ENCODE results near the gene OLAH. TPM values are rescaled to one million over a fixed set of nuclear protein-coding genes. Genes with fewer than 3 reads are reported as not detected.

OLAH gene
- total RNA-seq, 1 experiment from 2014 or later: not detected

DNA sequence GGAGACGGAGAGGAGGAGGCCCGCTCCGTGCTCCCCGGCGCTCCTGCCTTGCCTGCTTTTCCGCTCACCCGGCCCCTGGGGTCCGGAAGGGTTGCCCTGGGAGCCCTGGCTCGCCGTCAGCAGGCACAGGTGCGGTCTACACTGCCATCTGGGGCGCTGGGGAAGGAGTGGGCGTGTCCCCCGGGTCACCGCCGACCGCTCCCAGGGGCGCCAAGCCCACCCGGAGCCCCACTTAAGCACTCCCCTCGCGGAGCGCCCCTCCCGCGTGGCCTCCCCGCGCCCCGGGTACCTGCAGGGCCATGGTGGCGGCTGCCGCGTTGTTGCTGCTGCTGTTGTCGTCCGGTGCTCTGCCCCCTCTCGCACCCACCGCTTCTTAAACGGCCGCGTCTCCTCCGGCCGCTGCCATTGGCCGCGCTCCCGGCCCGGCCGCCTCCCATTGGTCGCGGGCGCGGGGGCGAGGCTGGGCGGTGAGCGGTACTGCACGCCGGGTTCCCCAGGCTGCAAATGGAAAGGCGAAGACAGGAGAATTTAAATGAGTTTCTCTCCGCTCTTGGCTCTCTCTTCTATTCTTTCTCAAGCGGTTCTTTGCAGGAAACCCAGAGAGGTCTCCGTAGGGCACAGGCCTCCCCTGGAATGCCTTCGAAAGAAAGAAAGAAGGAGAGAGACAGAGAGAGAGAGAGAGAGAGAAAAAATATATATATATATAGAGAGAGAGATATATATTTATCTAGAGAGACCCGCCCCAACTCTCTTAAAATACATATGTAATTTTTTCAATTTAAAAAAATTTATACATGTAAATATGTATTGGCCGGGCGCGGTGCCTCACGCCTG is 44.9 kb downstream of the OLAH start, which contains the start of gene ACBD7 (continued):
- TF ChIP-seq SP1 (CRISPR knock-in tag; conservative IDR thresholded peaks at IDR 0.05) (peak; percentile 84), PRRX2 (CRISPR knock-in tag; IDR thresholded peaks at IDR 0.05) (no peak), MYBL2 (CRISPR knock-in tag; IDR thresholded peaks at IDR 0.05) (peak; percentile 92), JAZF1 (CRISPR knock-in tag; IDR thresholded peaks at IDR 0.05) (no peak), TEAD4 (CRISPR knock-in tag; IDR thresholded peaks at IDR 0.05) (no peak), ZNF423 (CRISPR knock-in tag; IDR thresholded peaks at IDR 0.05) (peak; percentile 51; the same call in 1 of the 2 replicates), PRDM15 (CRISPR knock-in tag; IDR thresholded peaks at IDR 0.05) (peak; percentile 94), ELF4 (CRISPR knock-in tag; IDR thresholded peaks at IDR 0.05; ENCODE audit: low read depth) (0 out of 2 replicates have a peak, but pooled peaks have one; percentile 52), ZBTB21 (CRISPR knock-in tag; IDR thresholded peaks at IDR 0.05; ENCODE audit: borderline replicate concordance) (no peak)
- TF ChIP-seq, protein P1, sequence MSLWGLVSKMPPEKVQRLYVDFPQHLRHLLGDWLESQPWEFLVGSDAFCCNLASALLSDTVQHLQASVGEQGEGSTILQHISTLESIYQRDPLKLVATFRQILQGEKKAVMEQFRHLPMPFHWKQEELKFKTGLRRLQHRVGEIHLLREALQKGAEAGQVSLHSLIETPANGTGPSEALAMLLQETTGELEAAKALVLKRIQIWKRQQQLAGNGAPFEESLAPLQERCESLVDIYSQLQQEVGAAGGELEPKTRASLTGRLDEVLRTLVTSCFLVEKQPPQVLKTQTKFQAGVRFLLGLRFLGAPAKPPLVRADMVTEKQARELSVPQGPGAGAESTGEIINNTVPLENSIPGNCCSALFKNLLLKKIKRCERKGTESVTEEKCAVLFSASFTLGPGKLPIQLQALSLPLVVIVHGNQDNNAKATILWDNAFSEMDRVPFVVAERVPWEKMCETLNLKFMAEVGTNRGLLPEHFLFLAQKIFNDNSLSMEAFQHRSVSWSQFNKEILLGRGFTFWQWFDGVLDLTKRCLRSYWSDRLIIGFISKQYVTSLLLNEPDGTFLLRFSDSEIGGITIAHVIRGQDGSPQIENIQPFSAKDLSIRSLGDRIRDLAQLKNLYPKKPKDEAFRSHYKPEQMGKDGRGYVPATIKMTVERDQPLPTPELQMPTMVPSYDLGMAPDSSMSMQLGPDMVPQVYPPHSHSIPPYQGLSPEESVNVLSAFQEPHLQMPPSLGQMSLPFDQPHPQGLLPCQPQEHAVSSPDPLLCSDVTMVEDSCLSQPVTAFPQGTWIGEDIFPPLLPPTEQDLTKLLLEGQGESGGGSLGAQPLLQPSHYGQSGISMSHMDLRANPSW (CRISPR knock-in tag; conservative IDR thresholded peaks at IDR 0.05; ENCODE audit: low read depth): no peak
- TF ChIP-seq, protein P2, sequence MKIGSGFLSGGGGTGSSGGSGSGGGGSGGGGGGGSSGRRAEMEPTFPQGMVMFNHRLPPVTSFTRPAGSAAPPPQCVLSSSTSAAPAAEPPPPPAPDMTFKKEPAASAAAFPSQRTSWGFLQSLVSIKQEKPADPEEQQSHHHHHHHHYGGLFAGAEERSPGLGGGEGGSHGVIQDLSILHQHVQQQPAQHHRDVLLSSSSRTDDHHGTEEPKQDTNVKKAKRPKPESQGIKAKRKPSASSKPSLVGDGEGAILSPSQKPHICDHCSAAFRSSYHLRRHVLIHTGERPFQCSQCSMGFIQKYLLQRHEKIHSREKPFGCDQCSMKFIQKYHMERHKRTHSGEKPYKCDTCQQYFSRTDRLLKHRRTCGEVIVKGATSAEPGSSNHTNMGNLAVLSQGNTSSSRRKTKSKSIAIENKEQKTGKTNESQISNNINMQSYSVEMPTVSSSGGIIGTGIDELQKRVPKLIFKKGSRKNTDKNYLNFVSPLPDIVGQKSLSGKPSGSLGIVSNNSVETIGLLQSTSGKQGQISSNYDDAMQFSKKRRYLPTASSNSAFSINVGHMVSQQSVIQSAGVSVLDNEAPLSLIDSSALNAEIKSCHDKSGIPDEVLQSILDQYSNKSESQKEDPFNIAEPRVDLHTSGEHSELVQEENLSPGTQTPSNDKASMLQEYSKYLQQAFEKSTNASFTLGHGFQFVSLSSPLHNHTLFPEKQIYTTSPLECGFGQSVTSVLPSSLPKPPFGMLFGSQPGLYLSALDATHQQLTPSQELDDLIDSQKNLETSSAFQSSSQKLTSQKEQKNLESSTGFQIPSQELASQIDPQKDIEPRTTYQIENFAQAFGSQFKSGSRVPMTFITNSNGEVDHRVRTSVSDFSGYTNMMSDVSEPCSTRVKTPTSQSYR (CRISPR knock-in tag; IDR thresholded peaks at IDR 0.05): peak; percentile 46; the same call in 1 of the 2 replicates
- TF ChIP-seq, protein P3, sequence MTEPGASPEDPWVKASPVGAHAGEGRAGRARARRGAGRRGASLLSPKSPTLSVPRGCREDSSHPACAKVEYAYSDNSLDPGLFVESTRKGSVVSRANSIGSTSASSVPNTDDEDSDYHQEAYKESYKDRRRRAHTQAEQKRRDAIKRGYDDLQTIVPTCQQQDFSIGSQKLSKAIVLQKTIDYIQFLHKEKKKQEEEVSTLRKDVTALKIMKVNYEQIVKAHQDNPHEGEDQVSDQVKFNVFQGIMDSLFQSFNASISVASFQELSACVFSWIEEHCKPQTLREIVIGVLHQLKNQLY (CRISPR knock-in tag; IDR thresholded peaks at IDR 0.05): no peak
- TF ChIP-seq, protein P4, sequence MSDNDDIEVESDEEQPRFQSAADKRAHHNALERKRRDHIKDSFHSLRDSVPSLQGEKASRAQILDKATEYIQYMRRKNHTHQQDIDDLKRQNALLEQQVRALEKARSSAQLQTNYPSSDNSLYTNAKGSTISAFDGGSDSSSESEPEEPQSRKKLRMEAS (CRISPR knock-in tag; IDR thresholded peaks at IDR 0.05): peak; percentile 90

DNA sequence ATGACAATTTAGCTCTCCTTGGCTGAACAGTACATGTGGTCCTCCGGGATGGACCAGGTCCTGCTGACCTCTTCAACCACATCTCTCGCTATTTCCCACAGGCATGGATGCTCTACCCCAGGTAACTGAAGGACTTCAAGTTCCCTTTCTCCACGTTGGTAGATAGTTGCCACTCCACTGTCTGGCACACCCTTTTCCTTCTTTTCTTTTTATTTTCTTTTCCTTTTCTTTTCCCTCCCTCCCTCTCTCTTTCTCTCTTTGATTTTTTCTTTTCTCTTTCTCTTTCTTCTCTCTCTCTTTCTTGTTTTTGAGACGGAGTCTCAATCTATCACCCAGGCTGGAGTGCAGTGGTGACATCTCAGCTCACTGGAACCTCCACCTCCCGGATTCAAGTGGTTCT is 47.7 kb downstream of the OLAH start:
- H3K4me1 Mint-ChIP-seq: no peaks in the 10 kb centered on the region
- no peak for DNase-seq (ENCODE audit: low spot score)
- peaks cover 27% of the 10 kb centered on the region for H3K27me3 Mint-ChIP-seq (ENCODE audit: low read depth)
- no peaks in the 10 kb centered on the region for H3K9me3 Mint-ChIP-seq
- POLR2A ChIA-PET: no interaction called here
- no peak for ATAC-seq
- H3K36me3 Mint-ChIP-seq: no peaks in the 10 kb centered on the region
- H3K4me3 Mint-ChIP-seq: no peak overlapping the region
- CTCF ChIA-PET: no interaction called here
- no peak overlapping the region for H3K27ac Mint-ChIP-seq
- TF ChIP-seq NFATC4 (CRISPR knock-in tag; IDR thresholded peaks at IDR 0.05): no peak
- TF ChIP-seq, protein P5, sequence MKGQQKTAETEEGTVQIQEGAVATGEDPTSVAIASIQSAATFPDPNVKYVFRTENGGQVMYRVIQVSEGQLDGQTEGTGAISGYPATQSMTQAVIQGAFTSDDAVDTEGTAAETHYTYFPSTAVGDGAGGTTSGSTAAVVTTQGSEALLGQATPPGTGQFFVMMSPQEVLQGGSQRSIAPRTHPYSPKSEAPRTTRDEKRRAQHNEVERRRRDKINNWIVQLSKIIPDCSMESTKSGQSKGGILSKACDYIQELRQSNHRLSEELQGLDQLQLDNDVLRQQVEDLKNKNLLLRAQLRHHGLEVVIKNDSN (CRISPR knock-in tag; IDR thresholded peaks at IDR 0.05): no peak
- TF ChIP-seq OVOL2 (CRISPR knock-in tag; IDR thresholded peaks at IDR 0.05; ENCODE audit: borderline replicate concordance): no peak
- no peak for TF ChIP-seq JUN (CRISPR knock-in tag; IDR thresholded peaks at IDR 0.05)
- TF ChIP-seq ZBTB43 (CRISPR knock-in tag; IDR thresholded peaks at IDR 0.05): no peak
- TF ChIP-seq ATF3 (CRISPR knock-in tag; conservative IDR thresholded peaks at IDR 0.05): no peak
- TF ChIP-seq, protein P1 (CRISPR knock-in tag; conservative IDR thresholded peaks at IDR 0.05; ENCODE audit: low read depth): no peak
- TF ChIP-seq ZNF138 (CRISPR knock-in tag; conservative IDR thresholded peaks at IDR 0.05): no peak
